Activated CD4-positive, CD25-positive, alpha-beta regulatory T cell treated with anti-CD3 and anti-CD28 coated beads, Interleukin-2, amount 50 U/mL, for 16 hours (primary cell): ENCODE measurements around the gene ZNF503.

ENCODE experiments used
- DNase-seq: peaks from one replicate; pipeline ENCODE4 v3.0.0-alpha.2; 2020; ENCODE audit warnings: low read depth, low spot score

ZNF503 gene

DNA sequence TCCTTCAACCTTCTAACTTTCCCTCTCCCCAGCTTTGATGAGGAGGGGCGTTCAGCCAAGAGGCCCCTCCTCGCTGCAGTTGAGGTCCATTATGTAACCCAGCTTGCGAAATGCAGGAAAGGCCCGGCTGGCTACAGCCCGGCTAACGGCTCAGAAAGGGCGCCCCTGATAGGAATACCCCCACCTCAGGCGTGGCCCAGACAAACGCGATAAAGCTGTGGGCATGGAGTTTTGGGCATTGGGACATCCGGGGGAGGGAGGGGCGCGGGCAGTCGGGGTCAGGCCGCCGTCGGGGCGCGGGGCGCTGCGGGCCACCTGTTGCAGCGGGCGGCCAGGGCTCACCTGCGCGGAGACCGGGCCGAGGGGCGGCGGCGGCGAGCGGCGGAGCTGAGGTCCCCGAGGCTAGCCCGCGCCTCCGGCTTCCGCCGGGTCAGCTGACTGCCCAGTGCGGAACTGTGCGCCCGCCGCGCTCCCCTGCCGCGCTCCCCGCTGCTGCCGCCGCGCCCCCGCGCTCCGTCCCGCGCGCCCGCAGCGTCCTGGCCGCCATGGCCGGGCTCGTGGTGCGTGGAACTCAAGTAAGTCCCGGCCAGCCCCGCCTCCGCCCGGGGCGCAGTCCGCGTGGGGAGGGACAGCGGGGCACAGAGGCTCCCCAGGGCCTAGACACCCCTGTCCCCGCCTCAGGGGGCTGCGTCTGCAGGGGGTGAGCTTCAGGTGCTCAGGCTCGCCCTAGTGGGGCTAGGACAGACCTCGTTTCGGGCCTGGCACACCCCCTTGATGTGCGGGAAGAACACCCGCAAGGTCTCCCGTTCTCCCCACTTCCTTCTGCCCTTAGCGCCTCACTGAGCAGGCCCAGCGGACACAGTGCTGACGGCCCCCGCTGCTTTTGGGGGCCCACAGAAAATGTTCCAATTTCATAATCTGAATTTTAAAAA, 29.9 kb upstream of the ZNF503 start, which contains the start of gene LRMDA:
TSS of gene LRMDA (plus strand) at position 445 of the 932 bp plus-strand sequence.
- DNase-seq: no peak

DNA sequence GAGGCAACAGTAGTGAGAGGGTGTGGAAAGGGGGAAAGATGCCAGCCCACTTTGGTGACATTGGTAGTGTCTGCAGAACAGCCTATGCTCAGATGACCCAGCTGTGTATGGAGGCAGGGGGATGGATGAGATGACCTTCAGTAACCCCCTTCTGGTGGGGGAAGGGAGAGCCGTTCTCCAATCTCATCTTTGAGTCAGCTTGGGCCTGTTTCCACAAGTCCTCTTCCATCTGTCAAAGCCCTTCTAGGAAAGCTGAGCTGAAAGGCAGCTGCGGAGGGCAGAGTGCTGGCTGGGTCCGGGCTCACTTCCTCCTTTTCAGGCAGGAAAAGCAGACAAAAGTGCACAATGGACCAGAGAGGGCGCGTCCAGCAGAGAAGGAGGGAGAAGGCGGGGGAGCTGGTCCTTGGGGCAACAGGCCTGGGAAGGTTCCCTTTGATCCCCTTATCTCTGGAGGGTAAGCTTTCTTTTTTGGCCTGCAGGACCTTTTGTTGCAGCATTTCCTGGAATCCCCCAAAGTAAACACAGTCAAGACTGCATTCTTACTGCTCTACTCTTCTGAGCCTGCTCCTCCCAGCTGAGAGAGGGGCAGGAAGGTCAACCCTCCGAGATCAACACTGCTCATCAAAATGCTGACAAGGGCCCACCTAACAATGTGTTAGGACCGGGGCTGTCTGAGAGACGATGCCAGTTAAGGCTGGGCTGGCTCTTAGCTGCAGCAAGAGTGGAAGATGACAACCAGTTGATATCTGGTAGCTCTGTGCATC, 28.6 kb upstream of the ZNF503 start:
- DNase-seq: no peak

DNA sequence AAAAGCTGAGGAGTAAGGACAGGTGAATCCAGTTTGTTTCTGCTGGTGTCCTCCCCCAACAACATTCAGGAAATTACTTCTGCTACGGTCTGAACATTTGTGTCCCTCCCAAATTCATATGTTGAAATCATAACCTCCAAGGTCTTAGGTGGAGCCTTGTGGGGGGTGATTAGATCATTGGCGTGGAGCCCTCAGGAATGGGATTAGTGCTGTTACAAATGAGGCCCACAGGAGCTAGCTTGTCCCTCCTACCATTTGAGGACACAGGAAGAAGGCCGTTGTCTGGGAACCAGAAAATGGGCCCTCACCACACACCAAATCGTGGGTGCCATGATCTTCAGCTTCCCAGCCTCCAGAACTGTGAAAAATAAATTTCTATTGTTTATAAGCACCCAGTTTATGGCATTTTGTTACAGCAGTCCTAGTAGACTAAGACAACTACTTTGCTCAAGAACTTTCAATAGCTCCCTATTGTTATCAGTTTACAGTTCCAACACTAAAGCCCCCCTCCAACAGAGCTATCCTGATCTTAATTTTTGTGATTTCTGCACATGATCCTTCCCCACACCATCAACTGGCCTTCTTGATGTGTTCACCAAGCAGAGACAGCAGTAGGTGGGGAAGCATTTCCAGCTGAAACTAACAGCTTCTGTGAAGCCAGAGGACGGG, 27.7 kb upstream of the ZNF503 start:
- no peak for DNase-seq

DNA sequence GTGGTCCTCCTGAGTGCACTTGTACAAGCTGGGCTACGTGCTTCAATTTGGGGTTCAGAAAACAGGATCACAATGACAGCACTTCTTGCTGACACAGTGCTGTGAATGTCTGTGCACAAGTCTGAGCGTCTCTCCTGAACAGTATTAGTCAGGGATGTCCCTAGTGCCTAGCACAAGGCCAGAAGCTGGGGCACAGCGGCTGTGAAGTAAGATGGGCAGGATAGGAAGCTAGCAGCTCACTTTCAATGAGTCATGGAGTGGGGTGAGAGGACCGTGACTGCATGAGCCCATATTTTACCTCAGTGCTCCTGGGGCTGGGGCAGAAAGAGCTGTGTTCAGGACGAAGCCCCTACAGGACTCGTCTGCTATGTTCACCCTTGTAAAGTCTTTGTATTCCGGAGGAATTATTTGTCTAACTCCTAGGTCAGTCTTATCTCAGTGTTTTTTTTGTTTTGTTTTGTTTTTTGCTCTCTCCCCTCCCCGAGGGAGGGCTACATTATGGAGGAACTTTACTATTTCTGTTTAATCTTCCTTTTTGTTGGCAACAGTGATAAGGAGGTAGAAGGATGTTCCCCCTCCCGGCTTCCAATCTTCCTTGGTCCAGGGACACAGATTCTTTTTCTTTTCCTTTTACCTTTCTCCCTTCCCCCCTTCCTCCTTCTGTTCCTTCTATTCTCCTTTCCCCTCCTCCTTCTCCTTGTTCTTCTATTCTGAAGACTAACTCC, 27.0 kb upstream of the ZNF503 start:
- no peak for DNase-seq

DNA sequence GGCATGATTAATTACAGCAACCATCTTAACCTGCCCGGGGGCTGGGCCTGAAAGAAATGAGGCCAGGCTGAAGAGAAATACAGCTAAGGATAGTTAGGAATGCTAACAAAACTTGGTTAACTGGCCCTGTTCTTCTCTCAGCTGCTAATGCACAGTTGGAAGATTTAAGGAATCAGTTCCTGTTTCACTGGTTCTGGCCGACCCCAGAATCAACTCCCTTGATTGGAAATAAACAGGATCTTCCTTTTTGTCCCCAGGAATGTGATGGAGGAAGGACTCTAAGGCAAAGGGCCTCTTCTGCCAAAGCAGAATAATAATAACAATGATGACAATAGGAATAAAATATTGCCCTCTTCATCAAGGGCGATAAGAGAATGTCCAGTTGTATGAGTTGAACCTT, 26.4 kb upstream of the ZNF503 start:
- DNase-seq: no peak

DNA sequence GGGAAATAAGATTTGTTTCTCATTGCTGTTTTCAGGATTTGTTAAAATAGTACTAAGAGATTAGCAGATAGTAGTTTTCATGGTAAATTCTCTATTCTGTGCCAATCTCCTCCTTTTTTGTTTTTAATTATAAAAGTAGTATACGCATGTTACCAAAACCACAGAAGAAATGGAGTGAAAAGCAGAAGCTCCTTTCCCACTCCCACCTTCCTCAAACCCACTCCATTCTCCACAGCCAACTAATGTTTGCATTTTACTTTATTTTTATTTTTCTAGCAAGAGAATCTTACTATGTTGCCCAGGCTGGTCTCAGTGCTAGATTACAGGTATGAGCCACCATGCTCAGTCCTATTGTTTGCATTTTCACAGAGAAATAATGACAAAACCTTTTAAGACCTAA, 25.3 kb upstream of the ZNF503 start:
- DNase-seq: no peak

DNA sequence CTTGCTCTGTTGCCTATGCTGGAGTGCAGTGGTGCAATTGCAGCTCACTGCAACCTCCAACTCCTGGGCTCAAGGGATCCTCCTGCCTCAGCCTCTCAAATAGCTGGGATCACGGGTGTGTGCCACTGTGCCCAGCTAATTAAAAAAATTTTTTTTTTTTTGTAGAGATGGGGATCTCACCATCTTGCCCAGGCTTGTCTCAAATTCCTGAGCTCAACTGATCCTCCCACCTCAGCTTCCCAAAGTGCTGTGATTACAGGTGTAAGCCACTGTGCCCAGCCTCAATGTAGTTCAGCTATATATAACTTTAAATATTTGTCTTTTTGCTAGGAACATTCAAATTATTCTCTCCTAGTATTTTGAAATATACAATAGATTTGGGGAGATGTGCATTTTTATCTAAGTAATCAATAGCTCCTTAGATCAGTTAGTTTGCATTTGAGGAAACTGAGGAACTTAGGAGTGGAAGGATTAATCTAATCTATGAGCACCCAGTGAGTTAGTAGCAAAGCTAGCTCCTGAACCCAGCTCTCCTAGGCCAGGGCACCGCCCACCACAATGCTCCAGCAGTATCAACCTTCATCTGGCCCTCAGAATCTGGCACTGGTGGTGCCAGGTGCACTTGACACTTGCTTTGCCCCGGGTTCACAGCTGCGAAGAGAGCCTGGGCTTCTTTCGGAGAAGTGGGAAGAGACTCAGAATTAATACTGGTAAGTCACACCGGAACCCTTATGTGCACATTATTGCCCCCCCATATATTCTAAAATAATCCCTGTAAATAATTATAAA, 23.9 kb upstream of the ZNF503 start:
- DNase-seq: no peak

DNA sequence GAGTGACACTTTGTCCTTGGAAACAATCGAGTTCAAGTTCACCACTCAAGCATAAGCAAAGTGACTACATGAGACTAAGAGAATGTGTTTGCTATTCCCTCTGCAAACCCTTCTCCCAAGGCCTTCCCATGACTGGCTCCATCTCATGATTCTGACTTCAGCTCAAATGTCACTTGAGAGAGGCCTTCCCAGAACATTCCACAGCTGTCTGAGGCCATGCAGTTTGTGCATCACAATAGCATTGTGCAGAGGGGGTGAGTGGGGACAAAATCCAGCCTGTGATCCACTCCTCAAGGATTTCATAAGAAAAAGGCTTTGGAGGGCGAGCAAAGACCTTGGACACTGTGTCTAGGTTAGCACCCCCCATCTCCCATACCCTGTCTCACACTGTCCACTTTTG, 23.0 kb upstream of the ZNF503 start:
- DNase-seq: no peak

DNA sequence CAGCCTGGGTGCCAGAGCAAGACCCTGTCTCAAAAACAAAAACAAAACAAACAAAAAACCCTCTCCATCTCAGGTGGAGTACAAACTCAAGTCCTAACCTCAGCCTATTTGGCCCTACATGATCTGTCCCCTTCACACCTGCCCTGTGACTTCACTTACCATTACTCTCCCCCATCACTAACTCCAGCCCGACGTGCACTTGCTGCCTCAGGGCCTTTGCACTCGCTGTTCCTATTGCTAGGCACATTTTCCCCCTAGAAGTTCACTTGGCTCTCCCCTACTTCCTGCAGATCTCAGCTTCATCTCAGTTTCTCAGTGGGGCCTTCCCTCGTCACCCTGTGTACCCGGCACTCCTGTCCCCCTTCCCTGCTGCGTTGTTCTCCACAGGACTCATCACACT, 21.3 kb upstream of the ZNF503 start:
- DNase-seq: no peak

DNA sequence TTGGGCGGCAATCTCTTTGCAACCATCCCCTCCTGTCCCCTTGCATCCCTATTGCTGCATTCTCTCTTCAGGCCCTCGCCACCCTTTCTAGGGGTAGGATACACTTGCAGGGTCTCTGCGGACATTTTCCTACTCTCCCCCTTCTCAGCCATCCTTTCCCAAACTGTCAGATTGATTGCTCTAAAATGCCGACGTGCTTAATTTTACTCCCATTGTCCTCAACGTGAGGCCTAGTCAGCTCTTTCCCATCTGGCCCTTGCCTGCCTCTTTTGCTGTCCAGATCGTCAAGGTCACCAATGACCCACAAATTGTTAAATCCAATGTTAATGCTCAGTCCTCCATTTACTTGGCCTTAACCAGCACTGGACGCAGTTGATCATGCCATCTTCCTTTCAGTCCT, 17.1 kb upstream of the ZNF503 start:
- DNase-seq: no peak

DNA sequence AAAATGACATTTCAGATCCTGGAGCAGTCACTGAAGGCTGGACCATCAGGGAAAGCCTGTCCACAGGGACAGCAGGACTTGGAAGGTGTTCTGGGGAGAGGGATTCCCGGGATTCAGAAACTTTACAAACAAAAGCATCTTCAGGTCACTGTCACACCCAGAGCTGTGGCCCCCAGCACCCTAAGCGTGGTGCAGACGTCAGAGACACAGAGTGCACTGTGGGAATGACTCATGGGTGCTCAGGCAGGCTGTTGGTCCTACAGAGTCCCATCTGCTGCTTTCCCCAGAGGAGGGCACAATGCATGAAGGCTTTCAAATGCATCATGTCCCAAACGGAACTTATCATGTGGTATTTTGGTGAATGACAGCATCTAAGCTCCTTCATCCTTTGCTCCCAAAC, 16.7 kb upstream of the ZNF503 start:
- no peak for DNase-seq

DNA sequence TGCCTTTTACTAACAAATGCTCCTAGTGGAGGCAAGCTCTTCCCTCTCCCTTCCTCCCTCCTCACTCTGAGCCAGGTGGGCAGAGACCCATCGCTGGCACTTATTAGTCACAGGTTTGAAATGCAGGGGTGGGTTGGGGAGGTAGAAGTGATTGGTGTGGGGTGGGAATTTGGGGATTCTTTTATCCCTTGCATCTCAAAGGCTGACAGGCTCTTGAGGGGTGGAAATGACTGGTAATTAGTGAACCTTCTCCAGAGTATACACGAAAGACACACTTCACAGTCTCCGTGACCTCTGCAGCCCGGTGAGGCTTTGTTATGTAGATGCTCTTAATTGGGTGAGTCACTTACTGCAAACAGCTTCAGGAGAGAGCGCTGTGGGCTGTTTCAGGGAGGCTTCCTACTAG, 16.0 kb upstream of the ZNF503 start:
- no peak for DNase-seq

DNA sequence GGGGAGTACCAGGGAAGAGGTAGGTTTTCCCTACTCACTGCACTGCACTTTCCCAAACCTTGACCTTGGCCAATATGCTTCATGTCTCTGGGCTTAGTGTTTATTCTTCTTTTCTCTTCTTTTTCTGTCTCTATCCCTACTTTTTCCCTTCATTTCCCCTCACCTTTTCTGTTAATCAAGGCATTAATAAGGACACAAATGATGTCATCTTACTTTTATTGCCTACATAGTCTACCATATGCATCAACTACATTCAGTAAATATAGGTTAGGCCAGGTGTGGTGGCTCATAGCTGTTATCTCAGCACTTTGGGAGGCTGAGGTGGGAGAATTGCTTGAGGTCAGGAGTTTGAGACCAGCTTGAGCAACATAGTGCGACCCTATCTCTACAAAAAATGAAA, 13.0 kb upstream of the ZNF503 start:
- DNase-seq: no peak

DNA sequence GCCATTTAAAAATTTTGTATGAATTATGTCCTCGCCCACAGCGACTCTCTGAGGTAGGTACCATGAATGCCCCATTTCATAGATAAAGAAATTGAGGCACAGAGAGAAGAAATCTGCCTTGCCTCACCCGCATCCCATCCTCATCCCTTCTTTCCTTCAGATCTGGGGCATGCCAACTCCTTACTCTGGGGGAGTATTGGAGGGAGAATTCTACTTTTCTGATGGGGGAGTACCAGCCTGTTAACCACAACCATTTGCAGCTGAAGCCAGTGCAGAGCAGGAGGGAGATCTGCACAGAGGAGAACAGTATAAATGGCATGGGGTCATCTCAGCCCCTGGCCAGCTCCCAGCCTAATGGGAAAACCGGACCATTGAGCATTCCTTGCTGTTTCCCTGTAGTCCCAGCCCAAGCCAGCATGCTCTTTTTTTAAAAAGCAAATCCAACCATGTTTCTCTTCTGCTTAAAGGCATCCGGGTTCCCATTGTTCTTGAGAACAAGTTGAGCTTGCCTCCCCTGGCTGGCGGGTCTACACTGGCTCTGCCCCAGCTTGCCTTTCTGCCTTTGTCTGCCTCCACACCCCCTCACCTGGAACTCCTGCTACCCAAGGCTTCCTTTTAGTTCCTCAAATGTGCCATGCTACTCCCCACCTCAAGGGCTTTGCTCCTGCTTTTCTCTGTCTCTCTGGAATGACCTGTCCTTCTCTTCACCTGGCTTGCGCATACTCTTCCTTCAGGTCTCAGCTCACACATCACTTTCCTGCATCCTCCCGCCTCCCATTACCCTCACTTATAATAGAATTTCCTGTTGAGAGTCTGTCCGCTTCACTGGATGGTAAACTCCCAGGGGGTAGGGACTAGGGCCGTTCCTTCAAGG, 8.8 kb upstream of the ZNF503 start:
- DNase-seq: no peak

DNA sequence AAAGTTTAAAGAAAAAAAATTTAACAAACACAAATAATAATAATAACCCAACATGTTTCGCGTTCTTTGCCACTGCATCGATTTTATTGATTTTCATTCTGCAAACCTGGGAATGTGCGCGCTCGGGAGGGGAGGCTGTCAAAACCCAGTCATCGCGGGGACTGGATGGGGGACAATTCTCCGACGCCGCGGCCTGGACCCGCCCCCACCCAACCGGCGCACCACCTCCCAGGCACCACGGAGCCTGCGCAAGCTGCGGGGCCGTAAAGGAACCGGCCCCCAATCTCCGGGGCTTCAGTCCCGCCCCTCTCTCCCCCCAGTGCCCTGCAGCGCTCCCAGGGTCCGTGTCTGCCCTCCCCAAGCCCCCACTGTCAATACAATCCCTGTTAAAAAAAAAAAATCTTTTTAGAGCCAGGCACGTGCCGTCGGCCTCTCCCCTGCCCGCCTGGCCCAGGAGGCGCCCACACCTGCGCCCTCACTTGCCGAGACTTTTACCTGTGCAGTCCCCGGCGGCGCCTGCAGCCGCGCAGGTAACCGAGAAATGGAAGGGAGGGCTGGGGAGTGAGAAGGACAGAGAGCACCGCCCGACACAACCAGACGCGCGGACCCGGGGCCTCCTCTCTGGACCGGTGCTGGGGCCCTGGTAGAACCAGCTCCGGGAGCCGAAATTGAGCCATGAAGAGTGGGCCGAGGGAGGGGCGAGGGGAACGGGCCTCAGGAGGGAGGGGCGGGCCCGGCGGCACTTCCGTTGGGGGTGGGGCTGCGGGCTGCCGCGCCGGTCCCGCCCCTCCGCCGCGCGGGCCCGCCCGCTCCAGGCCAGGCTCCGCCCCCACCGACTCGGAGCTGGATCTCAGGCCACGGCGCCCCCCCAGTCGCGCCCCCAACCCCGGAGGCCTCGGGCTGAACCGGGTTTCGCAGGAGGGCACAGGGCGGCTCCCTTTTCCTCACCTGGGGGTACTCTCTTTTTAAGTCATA, 7.6 kb upstream of the ZNF503 start:
- DNase-seq: no peak

DNA sequence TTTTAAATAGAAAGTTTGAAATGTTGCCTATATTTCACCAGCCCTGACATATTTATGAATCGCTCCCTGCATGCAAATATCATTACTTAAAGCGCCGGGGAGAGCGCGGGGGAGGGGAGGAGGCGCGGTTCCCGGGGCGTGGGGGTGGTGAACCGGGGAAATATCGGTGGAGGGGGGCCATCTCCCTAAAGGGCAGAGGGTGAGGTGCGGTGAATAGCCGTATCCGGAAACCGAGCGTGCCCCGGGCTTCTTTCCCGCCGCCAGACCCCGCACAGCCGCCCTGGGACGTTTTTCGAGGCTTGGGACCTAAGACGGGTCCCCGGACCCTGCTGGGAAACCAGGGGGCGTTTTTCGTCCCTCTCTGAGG, 6.9 kb upstream of the ZNF503 start:
- DNase-seq: no peak

DNA sequence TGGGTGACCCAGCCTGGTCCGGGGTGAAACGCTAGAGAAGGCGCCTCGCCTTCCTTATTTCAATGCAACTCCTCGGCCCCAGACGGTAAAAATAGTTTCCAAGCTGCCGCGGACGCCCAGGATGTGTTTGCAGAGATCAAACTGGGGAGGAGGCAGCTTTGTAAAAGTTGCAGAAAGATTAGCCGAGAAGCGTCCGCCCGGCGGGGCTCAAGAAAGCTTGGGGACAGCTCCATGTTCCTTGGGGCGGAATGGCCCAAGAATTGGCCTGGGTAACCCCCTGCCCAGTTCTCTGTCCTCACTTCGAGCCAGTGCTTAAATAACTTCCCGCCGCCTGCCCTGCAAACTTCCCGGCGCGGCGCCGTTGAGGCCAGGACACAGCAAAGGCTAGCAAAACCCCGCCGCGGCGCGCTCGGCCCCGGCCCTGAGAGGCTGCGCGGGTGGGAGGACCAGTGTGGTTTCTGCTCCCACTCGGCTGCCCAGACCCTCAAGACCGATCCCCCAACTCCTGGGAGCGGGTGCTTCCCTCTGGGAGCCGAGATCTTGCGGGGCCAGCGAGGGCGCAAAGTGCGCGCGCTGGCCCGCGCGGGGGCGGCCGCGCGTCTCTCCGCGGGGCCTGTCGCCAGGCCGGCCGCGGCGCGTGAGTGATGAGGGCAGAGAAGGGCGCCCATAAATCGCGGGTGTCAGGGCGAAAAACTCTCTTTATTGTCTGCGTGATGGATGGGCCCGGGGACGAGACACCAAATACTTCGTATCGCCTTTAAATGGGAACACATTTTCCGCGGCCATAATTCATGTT, 6.3 kb upstream of the ZNF503 start:
- no peak for DNase-seq

DNA sequence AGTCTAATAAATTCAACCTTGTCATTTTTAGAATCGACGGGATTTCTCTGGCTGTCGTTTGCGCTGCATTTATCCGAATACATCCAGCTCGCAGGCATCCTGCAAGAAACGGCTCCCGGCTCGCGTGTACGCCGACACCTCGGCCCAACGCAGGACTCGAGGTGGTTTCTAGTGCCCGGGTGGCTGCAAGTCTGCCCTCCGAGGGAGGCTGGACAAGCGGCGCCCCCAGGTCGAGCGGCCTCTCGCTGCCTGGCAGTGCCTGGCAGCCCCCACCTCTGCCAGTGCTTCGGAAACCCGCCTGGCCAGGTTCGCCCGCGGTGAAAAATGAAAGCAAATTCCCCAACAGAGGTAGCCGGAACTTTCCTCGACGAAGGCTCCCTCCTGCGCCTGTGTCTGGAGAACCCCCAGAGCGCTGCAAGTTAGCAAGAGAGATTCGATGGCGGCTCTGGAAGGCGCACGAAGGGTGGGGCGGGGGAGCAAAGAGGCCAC, 5.7 kb upstream of the ZNF503 start:
- no peak for DNase-seq
